SIG-M5 treated with dmso at 0.1 percent for 504 hours (cell line): ENCODE data around the gene SAMD14.
A peak's percentile ranks its signal among the peaks of the same experiment; 100 is the strongest.
"Not testable (repeated sequence)": the region's sequence is repeated elsewhere in the genome, so short reads cannot be mapped to it uniquely, and the experiment has no call there.

Source experiments
- DNase-seq: peaks from one replicate; lab custom pipeline; 2025; ENCODE audit not compliant: unreplicated experiment; lab: John Stamatoyannopoulos, UW

Gene SAMD14

GRCh38 chr17:50076591-50077235 lies 53.2 kb downstream of the SAMD14 start:
- DNase-seq: no peak

GRCh38 chr17:50076221-50076590 lies 53.8 kb downstream of the SAMD14 start:
- no peak for DNase-seq

GRCh38 chr17:50075446-50076032 lies 54.4 kb downstream of the SAMD14 start:
- no peak for DNase-seq

GRCh38 chr17:50074227-50074626 lies 55.7 kb downstream of the SAMD14 start:
- DNase-seq: no peak

- no peak for DNase-seq
Measured at GRCh38 chr17:50072925-50073324, 57.0 kb downstream of the SAMD14 start.

- DNase-seq: no peak
Measured at GRCh38 chr17:50072130-50072529, 57.8 kb downstream of the SAMD14 start.

- DNase-seq: no peak
Measured at GRCh38 chr17:50071692-50072091, 58.3 kb downstream of the SAMD14 start.

GRCh38 chr17:50070908-50071680 lies 58.9 kb downstream of the SAMD14 start:
- DNase-seq: no peak

- no peak for DNase-seq
Measured at GRCh38 chr17:50067996-50068395, 62.0 kb downstream of the SAMD14 start.

GRCh38 chr17:50066995-50067394 lies 63.0 kb downstream of the SAMD14 start:
- DNase-seq: no peak

GRCh38 chr17:50065056-50065455 lies 64.9 kb downstream of the SAMD14 start:
- DNase-seq: no peak

- peak; percentile 28 for DNase-seq
Measured at GRCh38 chr17:50064253-50065001, 65.5 kb downstream of the SAMD14 start.

GRCh38 chr17:50063561-50064252 lies 66.3 kb downstream of the SAMD14 start:
- DNase-seq: no peak

- peak; percentile 35 for DNase-seq
Measured at GRCh38 chr17:50062293-50063243, 67.4 kb downstream of the SAMD14 start.

GRCh38 chr17:50061713-50062045 lies 68.3 kb downstream of the SAMD14 start:
- DNase-seq: not testable (repeated sequence)

GRCh38 chr17:50060951-50061712 lies 68.8 kb downstream of the SAMD14 start:
- no peak for DNase-seq
